Measurements from ENCODE around the gene TMEM235. TPM values are rescaled to one million over a fixed set of nuclear protein-coding genes. Genes with fewer than 3 reads are reported as not detected.

Gene TMEM235
- total and polyA plus RNA-seq, 4 donors: not detected

DNA sequence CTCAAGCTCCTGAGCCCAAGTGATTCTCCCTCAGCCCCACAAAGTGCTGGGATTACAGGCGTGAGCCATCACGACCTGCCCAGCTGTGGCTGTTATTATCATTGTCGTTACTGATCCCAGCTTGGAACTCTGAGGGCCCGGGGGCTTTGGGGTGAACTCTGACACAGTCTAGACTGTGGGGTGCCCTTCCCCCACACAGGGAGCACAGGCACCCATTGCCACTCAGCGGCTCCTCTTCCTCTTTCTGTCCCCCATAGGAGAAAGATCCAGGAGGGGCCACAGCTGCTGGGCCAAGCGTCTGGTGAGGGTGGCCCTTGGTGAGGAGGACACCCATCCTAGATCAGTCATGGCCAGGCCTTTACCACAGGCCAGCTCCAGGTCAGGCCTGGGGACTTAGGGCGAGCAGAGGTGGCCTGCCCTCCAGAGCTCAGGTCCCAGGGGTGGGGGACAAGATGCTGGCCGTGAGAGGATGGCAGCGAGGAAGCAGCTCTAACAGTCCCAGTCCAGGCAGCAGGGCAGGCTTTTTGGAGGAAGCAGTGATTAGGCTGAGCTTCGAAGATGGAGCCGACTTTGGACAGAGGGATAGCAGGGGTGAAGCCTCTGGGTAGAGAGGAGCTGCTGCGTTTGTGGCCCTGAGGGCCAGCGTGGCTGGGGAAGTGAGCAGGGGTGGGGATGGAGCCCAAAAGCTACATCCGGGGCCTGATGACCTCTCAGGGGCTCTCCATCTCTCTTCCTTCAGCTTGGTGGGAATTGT lies 24.7 kb downstream of the TMEM235 start:
- Histone ChIP-seq H3K4me1 (ENCODE audit: control insufficient read depth in 1 of 2, insufficient read depth in 2 of 2, low read length in 2 of 2) (no peaks in the 10 kb centered on the region), H3K27me3 (ENCODE audit: control insufficient read depth in 1 of 2, insufficient read depth in 2 of 2, low read length in 1 of 2) (no peaks in the 10 kb centered on the region), H3K36me3 (ENCODE audit: control insufficient read depth in 1 of 2, insufficient read depth in 2 of 2, low read length in 1 of 2) (no peaks in the 10 kb centered on the region), H3K9me3 (ENCODE audit: control insufficient read depth, low read length) (no peaks in the 10 kb centered on the region), H3K4me3 (ENCODE audit: low read length in 2 of 2) (no peak overlapping the region), H3K27ac (ENCODE audit: low read depth in 1 of 2, low read length in 2 of 2) (no peak overlapping the region)
- ATAC-seq (ENCODE audit: low FRiP score): no peak
- DNase-seq: no peak
- 83 to 84% methylated on average over 14 of the region's 14 CpGs for WGBS, 2 donors
- intact Hi-C loops (cut with DNase I): no loop called here

DNA sequence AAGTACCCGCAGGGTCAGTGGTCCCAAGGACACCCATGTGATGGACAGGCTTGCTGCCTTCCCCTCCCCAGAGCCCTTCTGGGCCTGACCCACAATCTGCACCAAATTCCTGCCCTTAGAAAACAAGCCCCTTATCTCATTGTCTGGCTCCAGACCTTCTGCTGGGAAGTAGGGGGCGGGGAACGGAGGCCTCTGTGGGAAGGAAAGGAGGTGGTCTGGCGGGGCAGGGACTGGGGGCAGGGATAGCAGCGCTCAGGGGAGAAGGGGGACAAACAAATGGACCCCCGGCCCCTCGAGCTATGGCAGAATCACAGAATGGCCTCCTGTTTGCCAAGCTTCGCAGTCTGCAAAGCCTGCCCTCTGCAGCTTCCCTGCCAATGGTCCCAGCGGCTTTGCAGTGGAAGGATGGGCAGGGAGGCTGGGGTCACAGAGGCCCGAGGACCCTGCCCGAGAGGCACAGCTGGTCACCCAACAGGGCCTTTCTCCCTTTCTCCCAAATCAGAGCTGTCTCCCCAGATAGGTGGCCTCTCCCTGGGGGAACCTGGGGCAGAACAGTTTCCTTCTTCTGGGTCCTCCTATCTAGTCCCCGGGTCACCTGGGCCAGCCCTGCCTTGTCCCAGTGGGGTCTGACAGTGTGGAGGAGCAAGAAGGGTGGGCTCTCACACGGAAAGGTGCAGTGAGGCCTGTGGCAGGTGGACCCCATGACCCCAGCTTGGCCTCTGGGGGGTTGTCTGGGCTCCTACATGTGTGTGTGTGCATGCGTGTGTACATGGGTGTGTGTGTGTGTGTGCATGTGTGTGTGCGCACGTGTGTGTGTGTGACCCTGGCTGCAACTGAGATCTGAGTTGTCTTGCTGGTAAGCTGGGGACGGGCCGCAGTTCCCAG lies 25.5 kb downstream of the TMEM235 start:
- ATAC-seq (ENCODE audit: low FRiP score): no peak
- Histone ChIP-seq H3K36me3 (ENCODE audit: control insufficient read depth in 1 of 2, insufficient read depth in 2 of 2, low read length in 1 of 2) (no peaks in the 10 kb centered on the region), H3K4me3 (ENCODE audit: low read length in 2 of 2) (no peak overlapping the region), H3K27ac (ENCODE audit: low read depth in 1 of 2, low read length in 2 of 2) (no peak overlapping the region), H3K27me3 (ENCODE audit: control insufficient read depth in 1 of 2, insufficient read depth in 2 of 2, low read length in 1 of 2) (no peaks in the 10 kb centered on the region), H3K4me1 (ENCODE audit: control insufficient read depth in 1 of 2, insufficient read depth in 2 of 2, low read length in 2 of 2) (no peaks in the 10 kb centered on the region), H3K9me3 (ENCODE audit: control insufficient read depth, low read length) (no peaks in the 10 kb centered on the region)
- WGBS, 2 donors: 65 to 75% methylated on average over 15 to 18 of the region's 18 CpGs
- intact Hi-C loops (cut with DNase I): no loop called here
- DNase-seq: no peak

DNA sequence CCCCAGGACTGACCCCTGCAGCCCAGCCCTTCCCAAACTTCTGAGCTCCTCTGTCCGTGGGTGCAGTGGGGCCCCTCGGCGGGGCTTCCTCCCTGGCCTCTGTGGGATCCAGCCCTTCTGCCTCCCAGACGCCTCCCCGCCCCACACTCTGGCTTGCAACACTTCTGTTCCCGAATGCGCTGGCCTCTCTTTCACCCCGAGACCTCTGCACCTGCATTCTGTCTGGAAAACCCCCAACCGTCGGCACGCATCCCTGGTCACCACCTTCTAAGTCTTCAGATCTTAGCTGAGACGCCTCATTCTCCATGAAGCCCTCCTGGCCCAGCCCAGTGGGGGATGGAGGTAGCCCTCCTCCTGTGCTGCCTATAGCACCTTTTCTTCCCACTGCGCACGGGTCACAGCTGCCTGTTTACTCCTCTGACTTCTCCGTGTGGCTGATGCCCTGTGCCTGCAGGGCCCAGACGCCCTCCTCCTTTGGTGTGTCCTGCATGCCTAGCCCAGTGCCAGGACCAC lies 26.4 kb downstream of the TMEM235 start:
- Histone ChIP-seq H3K27ac (ENCODE audit: low read depth in 1 of 2, low read length in 2 of 2) (no peak overlapping the region), H3K4me1 (ENCODE audit: control insufficient read depth in 1 of 2, insufficient read depth in 2 of 2, low read length in 2 of 2) (no peaks in the 10 kb centered on the region), H3K27me3 (ENCODE audit: control insufficient read depth in 1 of 2, insufficient read depth in 2 of 2, low read length in 1 of 2) (no peaks in the 10 kb centered on the region), H3K36me3 (ENCODE audit: control insufficient read depth in 1 of 2, insufficient read depth in 2 of 2, low read length in 1 of 2) (no peaks in the 10 kb centered on the region), H3K4me3 (ENCODE audit: low read length in 2 of 2) (no peak overlapping the region), H3K9me3 (ENCODE audit: control insufficient read depth, low read length) (no peaks in the 10 kb centered on the region)
- WGBS, 2 donors: 84 to 88% methylated on average over 16 of the region's 16 CpGs
- DNase-seq: peak in 1 of 2 donors; percentile 66
- intact Hi-C loops (cut with DNase I): no loop called here
- ATAC-seq (ENCODE audit: low FRiP score): no peak

DNA sequence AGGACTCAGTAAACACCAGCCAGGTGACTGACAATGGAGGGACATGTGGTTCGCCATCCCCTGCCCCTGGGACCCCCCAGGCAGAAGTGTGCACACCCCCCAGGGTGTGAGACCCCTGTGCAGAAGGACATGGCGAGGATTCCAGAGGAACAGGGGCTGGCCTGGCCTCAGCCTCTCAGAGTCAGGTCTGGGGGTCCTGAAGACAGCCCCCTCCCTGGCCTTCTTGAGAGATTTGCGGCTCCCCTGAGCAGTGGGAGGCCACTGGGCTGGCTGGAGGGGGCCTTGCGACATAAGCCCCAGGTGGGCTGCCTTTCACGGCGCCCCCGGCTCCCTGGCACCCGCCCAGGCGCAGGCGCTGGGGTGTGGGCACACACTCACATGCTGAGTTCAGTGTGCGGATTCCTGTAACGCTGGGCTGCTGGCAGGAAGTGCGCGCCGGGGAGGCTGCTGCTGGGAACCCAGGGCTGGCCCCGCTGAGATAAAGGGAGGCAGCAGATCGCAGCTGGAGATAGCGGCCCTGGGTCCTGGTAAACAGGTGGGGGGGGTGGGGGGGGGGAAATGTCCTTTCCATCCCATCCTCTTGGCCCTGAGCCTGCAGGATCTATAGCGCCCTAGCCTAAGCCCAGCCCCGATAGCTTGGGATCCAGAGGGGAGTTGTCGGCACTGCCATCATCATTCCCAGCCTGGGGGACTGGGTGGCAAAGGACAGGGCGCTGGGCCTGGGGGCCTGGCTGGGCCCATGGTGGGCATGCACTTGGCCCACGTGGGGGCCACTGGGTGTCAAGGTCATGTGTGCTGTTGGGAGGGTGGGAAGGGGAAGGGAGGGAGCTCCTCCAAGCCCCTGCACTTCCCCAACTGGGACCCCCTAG lies 27.1 kb downstream of the TMEM235 start:
- no peaks in the 10 kb centered on the region for H3K36me3 ChIP-seq (ENCODE audit: control insufficient read depth in 1 of 2, insufficient read depth in 2 of 2, low read length in 1 of 2)
- no peak overlapping the region for H3K4me3 ChIP-seq (ENCODE audit: low read length in 2 of 2)
- H3K27ac ChIP-seq (ENCODE audit: low read depth in 1 of 2, low read length in 2 of 2): no peak overlapping the region
- no peaks in the 10 kb centered on the region for H3K9me3 ChIP-seq (ENCODE audit: control insufficient read depth, low read length)
- no peaks in the 10 kb centered on the region for H3K4me1 ChIP-seq (ENCODE audit: control insufficient read depth in 1 of 2, insufficient read depth in 2 of 2, low read length in 2 of 2)
- WGBS, 2 donors: 49 to 56% methylated on average over 23 of the region's 23 CpGs
- no peaks in the 10 kb centered on the region for H3K27me3 ChIP-seq (ENCODE audit: control insufficient read depth in 1 of 2, insufficient read depth in 2 of 2, low read length in 1 of 2)
- DNase-seq (peak; percentile 81 to 82), ATAC-seq (ENCODE audit: low FRiP score) (no peak)
- intact Hi-C loops (cut with DNase I): no loop called here

DNA sequence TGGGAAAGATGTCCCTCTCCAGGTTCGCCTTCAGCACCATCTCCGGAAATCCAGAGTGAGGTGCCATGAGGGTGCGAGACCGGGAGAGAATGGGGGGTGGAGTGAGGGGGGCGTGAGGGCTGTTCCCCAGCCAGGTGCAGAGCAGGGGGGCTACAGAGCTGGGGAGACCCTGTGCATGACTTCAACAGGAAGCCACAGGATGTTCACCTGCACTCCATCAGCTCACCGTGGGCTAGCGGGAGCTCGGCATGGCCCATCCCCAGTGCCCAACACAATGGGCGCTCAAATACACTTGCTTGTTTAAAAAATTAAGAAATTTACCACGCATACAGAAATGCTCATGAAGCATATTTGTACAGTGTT lies 27.7 kb downstream of the TMEM235 start:
- no peaks in the 10 kb centered on the region for H3K27me3 ChIP-seq (ENCODE audit: control insufficient read depth in 1 of 2, insufficient read depth in 2 of 2, low read length in 1 of 2)
- no peaks in the 10 kb centered on the region for H3K4me1 ChIP-seq (ENCODE audit: control insufficient read depth in 1 of 2, insufficient read depth in 2 of 2, low read length in 2 of 2)
- H3K9me3 ChIP-seq (ENCODE audit: control insufficient read depth, low read length): no peaks in the 10 kb centered on the region
- ATAC-seq (ENCODE audit: low FRiP score) (no peak), DNase-seq (peak in 1 of 2 donors; percentile 53)
- intact Hi-C loops (cut with DNase I): no loop called here
- H3K36me3 ChIP-seq (ENCODE audit: control insufficient read depth in 1 of 2, insufficient read depth in 2 of 2, low read length in 1 of 2): no peaks in the 10 kb centered on the region
- H3K4me3 ChIP-seq (ENCODE audit: low read length in 2 of 2): no peak overlapping the region
- H3K27ac ChIP-seq (ENCODE audit: low read depth in 1 of 2, low read length in 2 of 2): no peak overlapping the region
- WGBS, 2 donors: 84 to 92% methylated on average over 10 of the region's 10 CpGs

DNA sequence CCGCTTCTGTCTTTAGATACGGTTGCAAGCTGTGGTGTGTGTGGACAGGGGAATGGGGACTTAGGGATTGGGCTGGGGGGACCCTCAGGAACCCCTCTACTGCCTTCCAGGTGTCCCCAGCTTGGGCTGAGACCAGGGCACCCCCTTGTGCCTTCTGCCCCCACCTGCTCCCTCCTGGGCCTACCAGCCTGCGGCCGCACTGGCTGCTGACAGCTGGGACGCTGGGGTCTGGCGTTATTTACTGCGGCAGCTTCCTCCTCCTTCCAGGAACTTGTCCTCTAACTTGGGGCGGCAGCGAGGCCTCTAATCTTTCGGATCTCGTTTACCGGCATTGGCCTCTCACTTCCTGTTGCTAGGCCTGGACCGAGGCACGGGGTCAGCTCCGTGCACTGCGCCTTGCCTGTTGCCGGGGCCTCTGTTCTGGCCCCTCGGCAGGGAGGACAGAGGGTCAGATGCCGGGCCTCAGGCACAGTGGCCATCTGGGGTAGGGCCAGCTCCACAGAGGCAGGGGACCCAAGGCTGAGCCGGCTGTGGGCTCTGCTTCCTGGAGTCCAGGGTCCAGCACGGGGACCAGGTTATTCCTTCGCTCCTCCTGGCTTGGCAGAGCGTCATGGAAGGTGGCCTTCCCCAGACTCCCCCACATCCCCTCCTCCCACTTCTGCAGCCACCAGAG lies 31.8 kb downstream of the TMEM235 start:
- 83% methylated on average over 22 to 23 of the region's 23 CpGs for WGBS, 2 donors
- Histone ChIP-seq H3K27ac (ENCODE audit: low read depth in 1 of 2, low read length in 2 of 2) (no peak overlapping the region), H3K9me3 (ENCODE audit: control insufficient read depth, low read length) (no peaks in the 10 kb centered on the region), H3K36me3 (ENCODE audit: control insufficient read depth in 1 of 2, insufficient read depth in 2 of 2, low read length in 1 of 2) (no peaks in the 10 kb centered on the region), H3K27me3 (ENCODE audit: control insufficient read depth in 1 of 2, insufficient read depth in 2 of 2, low read length in 1 of 2) (no peaks in the 10 kb centered on the region), H3K4me1 (ENCODE audit: control insufficient read depth in 1 of 2, insufficient read depth in 2 of 2, low read length in 2 of 2) (no peaks in the 10 kb centered on the region), H3K4me3 (ENCODE audit: low read length in 2 of 2) (no peak overlapping the region)
- intact Hi-C loops (cut with DNase I): no loop called here
- ATAC-seq (ENCODE audit: low FRiP score) (peak; percentile 23), DNase-seq (peak; percentile 79 to 81)

DNA sequence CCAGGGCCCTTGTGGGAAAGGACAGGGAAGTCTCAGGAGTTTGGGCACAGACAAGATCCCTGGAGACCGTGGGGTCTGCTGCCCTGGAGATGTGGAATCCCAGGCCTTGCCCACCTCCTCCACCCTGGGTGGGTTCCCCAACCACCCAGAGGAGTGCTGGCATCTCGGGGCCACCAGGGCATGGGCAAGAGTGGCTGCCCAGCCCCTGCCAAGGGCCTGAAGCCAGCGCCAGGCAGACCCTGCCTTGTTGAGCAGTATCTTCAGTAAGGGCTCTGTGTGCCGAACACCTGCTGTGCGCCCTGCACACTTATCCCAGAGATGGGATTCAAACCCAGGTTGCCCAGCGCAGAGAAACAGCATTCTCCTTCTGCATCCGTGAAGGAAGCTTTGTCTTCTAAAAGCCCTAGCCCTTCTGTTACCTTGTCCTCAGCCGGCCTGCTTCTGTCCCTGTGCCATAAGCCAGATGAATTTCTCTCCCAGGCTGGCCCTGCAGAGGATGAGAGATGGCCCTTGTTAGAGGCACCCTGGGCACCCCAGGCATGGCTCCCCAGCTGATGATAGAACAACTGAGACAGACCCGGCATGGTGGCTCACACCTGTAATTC lies 32.4 kb downstream of the TMEM235 start:
- Histone ChIP-seq H3K27ac (ENCODE audit: low read depth in 1 of 2, low read length in 2 of 2) (no peak overlapping the region), H3K9me3 (ENCODE audit: control insufficient read depth, low read length) (no peaks in the 10 kb centered on the region), H3K36me3 (ENCODE audit: control insufficient read depth in 1 of 2, insufficient read depth in 2 of 2, low read length in 1 of 2) (no peaks in the 10 kb centered on the region), H3K4me3 (ENCODE audit: low read length in 2 of 2) (no peak overlapping the region), H3K4me1 (ENCODE audit: control insufficient read depth in 1 of 2, insufficient read depth in 2 of 2, low read length in 2 of 2) (no peaks in the 10 kb centered on the region), H3K27me3 (ENCODE audit: control insufficient read depth in 1 of 2, insufficient read depth in 2 of 2, low read length in 1 of 2) (no peaks in the 10 kb centered on the region)
- intact Hi-C loops (cut with DNase I): no loop called here
- WGBS, 2 donors: 93 to 95% methylated on average over 8 to 9 of the region's 9 CpGs
- DNase-seq (peak in 1 of 2 donors; percentile 49), ATAC-seq (ENCODE audit: low FRiP score) (no peak)

DNA sequence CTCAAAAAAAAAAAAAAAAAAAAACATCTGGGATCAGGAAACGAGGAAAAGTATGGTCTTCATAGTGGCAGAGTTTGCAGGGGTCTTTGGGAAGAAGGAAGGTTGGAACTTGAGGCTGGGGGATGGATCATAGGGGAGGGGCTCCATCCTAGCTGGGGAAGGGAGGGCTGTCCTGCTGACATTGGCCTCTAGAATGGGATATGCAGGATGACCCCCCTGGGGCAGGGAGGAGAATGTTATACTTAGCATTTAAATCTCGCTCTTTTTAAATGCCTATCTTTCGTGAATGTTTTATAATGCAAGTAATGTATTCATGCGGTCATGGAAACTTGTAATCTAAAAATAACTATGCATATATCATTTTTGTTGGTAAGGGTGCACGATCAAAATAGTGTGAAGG lies 33.2 kb downstream of the TMEM235 start:
- H3K4me1 ChIP-seq (ENCODE audit: control insufficient read depth in 1 of 2, insufficient read depth in 2 of 2, low read length in 2 of 2): no peaks in the 10 kb centered on the region
- H3K36me3 ChIP-seq (ENCODE audit: control insufficient read depth in 1 of 2, insufficient read depth in 2 of 2, low read length in 1 of 2): no peaks in the 10 kb centered on the region
- H3K4me3 ChIP-seq (ENCODE audit: low read length in 2 of 2): no peak overlapping the region
- intact Hi-C loops (cut with DNase I): no loop called here
- no peaks in the 10 kb centered on the region for H3K9me3 ChIP-seq (ENCODE audit: control insufficient read depth, low read length)
- 61 to 67% methylated on average over 5 of the region's 5 CpGs for WGBS, 2 donors
- no peaks in the 10 kb centered on the region for H3K27me3 ChIP-seq (ENCODE audit: control insufficient read depth in 1 of 2, insufficient read depth in 2 of 2, low read length in 1 of 2)
- H3K27ac ChIP-seq (ENCODE audit: low read depth in 1 of 2, low read length in 2 of 2): no peak overlapping the region
- ATAC-seq (ENCODE audit: low FRiP score): no peak
- no peak for DNase-seq
